Body of pancreas (tissue), 4 donors: ENCODE measurements around the gene POFUT2. TPM values are rescaled to one million over a fixed set of nuclear protein-coding genes. Genes with fewer than 3 reads are reported as not detected.
A peak's percentile ranks its signal among the peaks of the same experiment; 100 is the strongest.

Experiments used
- ATAC-seq: fragments of 150-250 bp; one replicate; pipeline ENCODE4 v1.9.1; 2016
- DNase-seq, 4 donors: peaks; one replicate each; pipeline ENCODE4 v3.0.0-alpha.2; 2019
- H3K27ac ChIP-seq, 4 donors: fragments of 200-600 bp; sonication (generic); 1 replicate in 3 of 4; 2 replicates in 1 of 4; pipeline versions ENCODE4 v1.5.1 to v1.6.1; 2016 to 2019; ENCODE audit warnings: mild to moderate bottlenecking in 1 of 4, mixed read lengths in 1 of 4, moderate library complexity in 1 of 4
- H3K27me3 ChIP-seq, 2 donors: fragments of 200-600 bp; sonication (generic); one replicate each; pipeline ENCODE4 v1.6.0; 2016; ENCODE audit warnings: mild to moderate bottlenecking in 1 of 2
- H3K36me3 ChIP-seq, 2 donors: fragments of 200-600 bp; sonication (generic); replicated peaks in 1 of 2; 2 replicates each; pipeline ENCODE4 v1.5.1; 2016; ENCODE audit warnings: low read depth in 2 of 2; ENCODE audit not compliant: insufficient read depth in 1 of 2
- H3K4me1 ChIP-seq: fragments of 200-600 bp; sonication (generic); one replicate; pipeline ENCODE4 v1.6.0; 2016
- H3K4me3 ChIP-seq, 2 donors: fragments of 200-600 bp; sonication (generic); 1 replicate in 1 of 2; 2 replicates in 1 of 2; pipeline ENCODE4 v1.5.1; 2016 to 2019
- H3K9me3 ChIP-seq, 3 donors: fragments of 200-600 bp; sonication (generic); 1 replicate in 2 of 3; 2 replicates in 1 of 3; pipeline ENCODE4 v1.5.1; 2016
- CTCF ChIP-seq, 7 experiments: fragments of 450-650 bp in 4 of 7; fragments of 200-600 bp in 3 of 7; sonication (generic) in 3 of 7; IDR thresholded peaks; one replicate each; pipeline ENCODE4 v1.5.1; 2016 to 2019; ENCODE audit warnings: antibody characterized with exemption in 7 of 7
- POLR2A ChIP-seq, 3 donors: fragments of 450-650 bp; IDR thresholded peaks; one replicate each; pipeline ENCODE4 v1.6.1; 2016; ENCODE audit warnings: antibody characterized with exemption in 3 of 3, mild to moderate bottlenecking in 2 of 3
- WGBS, 2 donors: methylation state at CpG; one replicate each; pipeline ENCODE4 v1.1.5; 2017; 5-methylcytosine and 5-hydroxymethylcytosine counted together
- intact Hi-C: fragments of 100-400 bp; cut with DNase I; formaldehyde crosslinking; loops from one replicate; pipeline ENCODE4 v1.15.1; 2023
- total RNA-seq, 2 donors: library from RNA; depleted of rRNA; stranded (reverse); fragments of >200 nt; gene quantifications; one replicate each; pipeline ENCODE4 v1.1.0, GENCODE V29; 2016

Gene POFUT2
- total RNA-seq, 2 donors from 2014 or later, result 16.3 to 46.1 TPM

DNA sequence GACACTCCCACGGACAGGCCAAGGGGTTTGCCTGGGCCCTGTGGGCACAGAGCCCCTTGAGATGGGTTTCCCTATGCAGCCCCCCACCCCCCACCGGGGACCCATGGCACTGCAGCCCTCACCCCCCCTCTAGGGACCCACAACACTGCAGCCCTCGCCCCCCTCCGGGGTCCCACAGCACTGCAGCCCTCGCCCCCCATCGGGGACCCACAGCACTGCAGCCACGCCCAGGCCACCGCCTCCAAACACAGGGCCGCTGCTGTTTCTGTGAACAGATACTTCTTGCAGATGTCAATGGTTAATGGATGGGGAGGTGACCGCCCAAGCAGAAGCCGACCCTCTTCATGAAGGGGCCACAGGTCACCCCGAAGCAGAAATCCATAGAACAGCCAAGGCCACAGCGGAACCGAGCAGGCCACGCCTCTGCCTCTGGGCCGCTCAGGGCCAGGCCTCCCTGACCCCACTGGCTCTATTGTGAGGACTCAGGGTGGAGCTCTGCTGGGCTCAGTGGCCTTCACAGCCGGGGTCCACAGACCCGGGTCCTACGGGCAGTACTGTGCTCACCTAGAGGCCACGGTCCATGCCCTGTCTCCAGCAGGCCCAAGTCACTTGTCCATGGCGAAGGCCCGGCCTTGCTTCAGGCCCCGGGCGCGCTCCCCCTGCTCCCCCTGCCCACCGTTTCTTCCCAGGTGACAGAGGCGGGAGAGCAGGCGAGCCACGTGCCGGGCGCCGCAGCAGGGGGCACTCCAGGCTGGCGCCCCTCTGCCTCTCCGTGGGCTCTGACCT lies 4.1 kb upstream of the POFUT2 start:
- Histone ChIP-seq H3K4me1 (peaks cover 53% of the 10 kb centered on the region), H3K27ac (peak overlapping the region in 3 of 4 donors; percentile 50 to 78 (median 59)), H3K9me3 (no peaks in the 10 kb centered on the region), H3K4me3 (no peak overlapping the region), H3K27me3 (no peaks in the 10 kb centered on the region), H3K36me3 (no peaks in the 10 kb centered on the region)
- ATAC-seq (no peak), DNase-seq (peak in 1 of 4 donors; percentile 22)
- intact Hi-C loops, result loop anchor here (10.0 kb wide), 1 partner anchor 153 kb away; no protein-coding TSS in a partner anchor
- WGBS, 2 donors, result 48 to 52% methylated on average over 7 to 34 of the region's 34 CpGs
- no peak for TF ChIP-seq POLR2A (IDR thresholded peaks at IDR 0.05)
- no peak for TF ChIP-seq CTCF (IDR thresholded peaks at IDR 0.05)

DNA sequence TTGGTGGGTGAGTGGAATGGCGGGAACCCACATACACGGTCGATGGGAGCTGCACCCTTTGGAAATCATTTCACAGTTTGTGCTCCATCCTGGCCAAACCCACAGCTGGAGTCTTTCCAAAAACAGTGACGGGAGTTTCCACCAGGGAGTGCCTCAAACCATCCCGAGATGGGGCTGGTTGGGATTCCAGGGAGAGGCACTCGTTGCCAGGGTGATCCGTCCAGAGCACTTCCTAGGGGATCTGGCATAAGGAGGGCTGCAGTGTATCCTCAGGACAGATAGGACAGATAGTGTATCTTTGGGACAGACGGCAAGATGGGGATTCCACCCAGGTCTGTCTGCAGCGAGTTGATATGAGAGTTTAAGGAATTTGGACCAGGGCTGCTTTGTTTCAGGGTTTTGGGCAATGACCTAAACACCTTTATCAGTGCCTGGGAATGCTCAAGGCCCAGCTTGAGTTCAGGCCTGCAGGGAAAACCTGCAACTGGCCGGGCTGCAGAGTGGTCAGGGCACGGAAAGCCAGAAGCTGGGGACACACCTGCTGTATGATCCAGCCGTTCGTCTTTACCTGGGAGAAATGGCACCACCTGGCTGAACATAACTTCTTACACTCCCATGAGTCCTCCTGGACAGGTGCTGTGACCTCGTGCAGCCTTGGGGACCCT lies 3.4 kb upstream of the POFUT2 start:
- Histone ChIP-seq H3K27me3 (no peaks in the 10 kb centered on the region), H3K4me1 (peaks cover 59% of the 10 kb centered on the region), H3K9me3 (no peaks in the 10 kb centered on the region), H3K36me3 (no peaks in the 10 kb centered on the region), H3K27ac (peak overlapping the region in 2 of 4 donors; percentile 59 to 78), H3K4me3 (no peak overlapping the region)
- WGBS, 2 donors, result 40 to 49% methylated on average over 9 to 14 of the region's 14 CpGs
- intact Hi-C loops, result loop anchor here (10.0 kb wide), 1 partner anchor 154 kb away; no protein-coding TSS in a partner anchor
- TF ChIP-seq POLR2A (IDR thresholded peaks at IDR 0.05) (no peak), CTCF (IDR thresholded peaks at IDR 0.05) (no peak)
- no peak for ATAC-seq
- peak in 1 of 4 donors; percentile 27 for DNase-seq

DNA sequence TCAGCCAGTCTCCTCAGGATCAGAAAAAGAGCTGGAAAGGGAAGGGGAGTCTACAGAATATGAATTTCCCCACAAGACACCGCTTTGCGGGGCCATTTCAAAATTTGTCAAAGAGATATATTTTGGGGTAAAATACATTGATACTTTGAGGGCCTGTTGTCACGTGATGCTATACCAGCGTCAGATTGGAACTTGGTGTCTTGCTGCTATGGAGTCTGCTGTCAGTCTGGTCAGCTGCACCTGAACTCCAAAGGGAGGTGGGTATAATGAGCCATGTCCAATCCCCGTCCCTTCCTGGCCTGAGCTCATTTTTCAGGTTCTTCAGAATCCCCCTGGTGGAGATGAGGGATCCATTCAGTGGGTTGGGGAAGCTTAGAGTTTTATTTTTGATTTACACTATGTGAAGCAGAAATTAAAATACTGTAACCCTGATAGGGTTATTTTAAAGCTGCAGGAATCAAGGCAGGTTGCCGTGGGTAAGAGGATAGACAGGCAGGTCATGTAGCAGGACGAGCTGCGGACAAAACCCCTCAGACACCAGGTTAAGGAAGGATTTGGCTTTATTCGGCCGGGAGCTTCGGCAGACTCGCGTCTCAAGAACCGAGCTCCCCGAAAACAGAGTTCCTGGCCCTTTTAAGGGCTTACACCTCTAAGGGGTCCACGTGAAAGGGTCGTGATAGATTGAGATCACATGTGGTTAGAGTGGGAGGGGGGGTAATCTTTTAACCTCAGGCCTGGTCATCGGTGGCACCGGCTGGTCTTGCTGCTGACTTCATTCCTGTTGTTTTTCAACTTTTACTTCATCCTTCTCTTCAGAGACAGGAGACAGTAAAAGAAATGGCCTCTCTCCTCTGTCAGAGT lies 2.2 kb upstream of the POFUT2 start:
- ATAC-seq (no peak), DNase-seq (peak in 1 of 4 donors; percentile 10)
- WGBS, 2 donors, result 87 to 90% methylated on average over 19 of the region's 19 CpGs
- H3K27me3 ChIP-seq, result no peaks in the 10 kb centered on the region
- no peak overlapping the region for H3K4me3 ChIP-seq
- H3K27ac ChIP-seq, result no peak overlapping the region
- intact Hi-C loops, result loop anchor here (10.0 kb wide), 2 partner anchors 155 to 255 kb away; partner anchors contain the start of gene SLC19A1
- no peak for TF ChIP-seq POLR2A (IDR thresholded peaks at IDR 0.05)
- TF ChIP-seq CTCF (IDR thresholded peaks at IDR 0.05), result no peak
- peaks cover 56% of the 10 kb centered on the region for H3K4me1 ChIP-seq
- no peaks in the 10 kb centered on the region for H3K9me3 ChIP-seq
- peaks cover 0 to 8% of the 10 kb centered on the region in 2 donors for H3K36me3 ChIP-seq

GRCh38 chr21:45289134-45289533 lies 1.4 kb upstream of the POFUT2 start:
- DNase-seq (no peak), ATAC-seq (no peak)
- Histone ChIP-seq H3K4me1 (peaks cover 48% of the 10 kb centered on the region), H3K4me3 (no peak overlapping the region), H3K27me3 (no peaks in the 10 kb centered on the region), H3K36me3 (peaks cover 0 to 13% of the 10 kb centered on the region in 2 donors), H3K9me3 (no peaks in the 10 kb centered on the region), H3K27ac (no peak overlapping the region)
- TF ChIP-seq CTCF (IDR thresholded peaks at IDR 0.05), result no peak
- TF ChIP-seq POLR2A (IDR thresholded peaks at IDR 0.05), result no peak
- WGBS, 2 donors, result 75 to 77% methylated on average over 3 of the region's 3 CpGs
- intact Hi-C loops, result loop anchor here (10.0 kb wide), 1 partner anchor 256 kb away; the partner anchor contains the start of gene SLC19A1
